AG10803 (cell line): ENCODE measurements around the gene GPA33.

Source experiments
- DNase-seq: peaks from one replicate; pipeline ENCODE4 v3.0.0; 2010; ENCODE audit warnings: low read depth
- H3K4me3 ChIP-seq: 2 replicates; pipeline ENCODE4 v1.5.1; 2011; ENCODE audit warnings: mild to moderate bottlenecking, low read length, control low read depth
- CTCF ChIP-seq: conservative IDR thresholded peaks from 2 replicates; pipeline ENCODE4 v1.5.1; 2011; ENCODE audit warnings: mild to moderate bottlenecking, low read length, control low read depth, inconsistent platforms

Gene GPA33

GRCh38 chr1:167126811-167127210 lies 36.6 kb upstream of the GPA33 start:
- no peak for TF ChIP-seq CTCF
- no peak for DNase-seq
- H3K4me3 ChIP-seq, result no peak overlapping the region

- no peak for TF ChIP-seq CTCF
- no peak for DNase-seq
- no peak overlapping the region for H3K4me3 ChIP-seq
Measured at GRCh38 chr1:167126317-167126716, 36.1 kb upstream of the GPA33 start.

GRCh38 chr1:167122568-167122967 lies 32.4 kb upstream of the GPA33 start:
- H3K4me3 ChIP-seq, result no peak overlapping the region
- no peak for DNase-seq
- no peak for TF ChIP-seq CTCF

- no peak for TF ChIP-seq CTCF
- H3K4me3 ChIP-seq, result no peak overlapping the region
- DNase-seq, result no peak
Measured at GRCh38 chr1:167122121-167122480, 31.9 kb upstream of the GPA33 start.

- DNase-seq, result peak; percentile 9
- no peak for TF ChIP-seq CTCF
- H3K4me3 ChIP-seq, result peak overlapping the region; percentile 38
Measured at GRCh38 chr1:167121375-167122120, 31.4 kb upstream of the GPA33 start.

GRCh38 chr1:167120899-167121298 lies 30.7 kb upstream of the GPA33 start:
- H3K4me3 ChIP-seq, result no peak overlapping the region
- TF ChIP-seq CTCF, result no peak
- DNase-seq, result no peak

- H3K4me3 ChIP-seq, result no peak overlapping the region
- TF ChIP-seq CTCF, result no peak
- DNase-seq, result no peak
Measured at GRCh38 chr1:167119696-167120095, 29.5 kb upstream of the GPA33 start.
